Uterus (tissue), 4 donors: ENCODE measurements around the gene DIAPH3. TPM values are rescaled to one million over a fixed set of nuclear protein-coding genes. Genes with fewer than 3 reads are reported as not detected.

Source experiments
- DNase-seq, 2 donors: peaks; one replicate each; pipeline ENCODE4 v3.0.0-alpha.2; 2019 to 2020
- H3K27ac ChIP-seq, 2 donors: fragments of 200-600 bp; sonication (generic); 1 replicate in 1 of 2; 2 replicates in 1 of 2; pipeline ENCODE4 v1.5.1; 2016 to 2018
- H3K27me3 ChIP-seq, 2 donors: fragments of 200-600 bp; sonication (generic); one replicate each; pipeline ENCODE4 v1.5.1; 2018 to 2019; ENCODE audit warnings: control low read depth in 1 of 2
- H3K36me3 ChIP-seq, 2 donors: fragments of 200-600 bp; sonication (generic); one replicate each; pipeline ENCODE4 v1.5.1; 2019; ENCODE audit warnings: control low read depth in 1 of 2
- H3K4me1 ChIP-seq, 2 donors: fragments of 200-600 bp; sonication (generic); one replicate each; pipeline ENCODE4 v1.5.1; 2018 to 2019; ENCODE audit warnings: control low read depth in 1 of 2
- H3K4me3 ChIP-seq, 2 donors: fragments of 200-600 bp; sonication (generic); 1 replicate in 1 of 2; 2 replicates in 1 of 2; pipeline ENCODE4 v1.5.1; 2018 to 2019; ENCODE audit warnings: mild to moderate bottlenecking in 1 of 2
- H3K9me3 ChIP-seq, 2 donors: fragments of 200-600 bp; sonication (generic); one replicate each; pipeline ENCODE4 v1.5.1; 2019; ENCODE audit warnings: control low read depth in 1 of 2
- CTCF ChIP-seq, 4 experiments: fragments of 200-600 bp in 2 of 4; fragments of 450-650 bp in 2 of 4; sonication (generic) in 2 of 4; IDR thresholded peaks; one replicate each; pipeline ENCODE4 v1.5.1; 2016 to 2019; ENCODE audit warnings: antibody characterized with exemption in 4 of 4, mild to moderate bottlenecking in 2 of 4, moderate library complexity in 1 of 4
- POLR2A ChIP-seq, 2 donors: fragments of 450-650 bp; IDR thresholded peaks; one replicate each; pipeline ENCODE4 v1.6.1; 2016; ENCODE audit warnings: antibody characterized with exemption in 2 of 2, mild to moderate bottlenecking in 1 of 2, moderate library complexity in 1 of 2
- intact Hi-C: fragments of 100-400 bp; cut with DNase I; formaldehyde crosslinking; loops from one replicate; pipeline ENCODE4 v1.15.1; 2023; ENCODE audit warnings: low total_unique reads
- total RNA-seq, 4 donors: library from RNA; depleted of rRNA in 3 of 4; stranded (reverse); fragments of >200 nt in 3 of 4; gene quantifications; one replicate each; pipeline versions ENCODE4 v1.1.0 to v1.2.4, GENCODE V29; 2014 to 2023
- donor health status: DM: yes; HTN: yes; CAD: no.

Gene DIAPH3
- total RNA-seq, 4 donors from 2014 or later: 11.4 TPM; not detected in 3

GRCh38 chr13:59641817-59642216 is 521.9 kb downstream of the DIAPH3 start:
- Histone ChIP-seq H3K27ac (no peak overlapping the region), H3K4me1 (no peaks in the 10 kb centered on the region)
- intact Hi-C loops: no loop called here

GRCh38 chr13:59641261-59641660 is 522.5 kb downstream of the DIAPH3 start:
- no peak for DNase-seq
- intact Hi-C loops: no loop called here

More at GRCh38 chr13:59641817-59642216, 521.9 kb downstream of the DIAPH3 start:
- Histone ChIP-seq H3K9me3 (no peaks in the 10 kb centered on the region), H3K27me3 (no peaks in the 10 kb centered on the region), H3K4me3 (no peak overlapping the region), H3K36me3 (no peaks in the 10 kb centered on the region)
- TF ChIP-seq CTCF (IDR thresholded peaks at IDR 0.05): no peak
- no peak for TF ChIP-seq POLR2A (IDR thresholded peaks at IDR 0.05)
- no peak for DNase-seq

GRCh38 chr13:59638404-59638803 is 525.3 kb downstream of the DIAPH3 start:
- no peaks in the 10 kb centered on the region for H3K9me3 ChIP-seq
- no peaks in the 10 kb centered on the region for H3K4me1 ChIP-seq
- TF ChIP-seq CTCF (IDR thresholded peaks at IDR 0.05) (no peak), POLR2A (IDR thresholded peaks at IDR 0.05) (no peak)
- H3K27ac ChIP-seq: no peak overlapping the region
- no peaks in the 10 kb centered on the region for H3K27me3 ChIP-seq
- intact Hi-C loops: no loop called here
- H3K4me3 ChIP-seq: no peak overlapping the region
- no peaks in the 10 kb centered on the region for H3K36me3 ChIP-seq
- no peak for DNase-seq

More at GRCh38 chr13:59641261-59641660, 522.5 kb downstream of the DIAPH3 start:
- Histone ChIP-seq H3K27me3 (no peaks in the 10 kb centered on the region), H3K9me3 (no peaks in the 10 kb centered on the region), H3K36me3 (no peaks in the 10 kb centered on the region), H3K4me1 (no peaks in the 10 kb centered on the region), H3K27ac (no peak overlapping the region), H3K4me3 (no peak overlapping the region)
- TF ChIP-seq POLR2A (IDR thresholded peaks at IDR 0.05) (no peak), CTCF (IDR thresholded peaks at IDR 0.05) (no peak)

GRCh38 chr13:59635589-59635988 is 528.1 kb downstream of the DIAPH3 start:
- Histone ChIP-seq H3K9me3 (no peaks in the 10 kb centered on the region), H3K4me1 (no peaks in the 10 kb centered on the region), H3K36me3 (no peaks in the 10 kb centered on the region), H3K27ac (no peak overlapping the region), H3K4me3 (no peak overlapping the region), H3K27me3 (no peaks in the 10 kb centered on the region)
- intact Hi-C loops: no loop called here
- TF ChIP-seq CTCF (IDR thresholded peaks at IDR 0.05) (no peak), POLR2A (IDR thresholded peaks at IDR 0.05) (no peak)
- DNase-seq: no peak

GRCh38 chr13:59633290-59633689 is 530.4 kb downstream of the DIAPH3 start:
- H3K9me3 ChIP-seq: no peaks in the 10 kb centered on the region
- peak in 1 of 2 donors; percentile 42 for DNase-seq
- TF ChIP-seq CTCF (IDR thresholded peaks at IDR 0.05) (no peak), POLR2A (IDR thresholded peaks at IDR 0.05) (no peak)
- no peaks in the 10 kb centered on the region for H3K36me3 ChIP-seq
- H3K27ac ChIP-seq: peak overlapping the region in 1 of 2 donors; percentile 34
- H3K4me1 ChIP-seq: no peaks in the 10 kb centered on the region
- intact Hi-C loops: no loop called here
- H3K4me3 ChIP-seq: no peak overlapping the region
- no peaks in the 10 kb centered on the region for H3K27me3 ChIP-seq
